ENCODE measurements around the gene PZP.

GRCh38 chr12:9223830-9224229, 15.6 kb upstream of the PZP start:
- TF ChIP-seq CTCF (optimal IDR thresholded peaks at IDR 0.05 in 1 of 3, IDR thresholded peaks at IDR 0.05 in 1 of 3, conservative IDR thresholded peaks at IDR 0.05 in 1 of 3; ENCODE audit: extremely low read depth in 1 of 3, insufficient read depth in 2 of 3, low read length in 3 of 3) (no peak), EZH2 (IDR thresholded peaks at IDR 0.05; ENCODE audit: low read length) (no peak)
